ENCODE measurements around the gene HTRA3.

The HTRA3 gene

DNA sequence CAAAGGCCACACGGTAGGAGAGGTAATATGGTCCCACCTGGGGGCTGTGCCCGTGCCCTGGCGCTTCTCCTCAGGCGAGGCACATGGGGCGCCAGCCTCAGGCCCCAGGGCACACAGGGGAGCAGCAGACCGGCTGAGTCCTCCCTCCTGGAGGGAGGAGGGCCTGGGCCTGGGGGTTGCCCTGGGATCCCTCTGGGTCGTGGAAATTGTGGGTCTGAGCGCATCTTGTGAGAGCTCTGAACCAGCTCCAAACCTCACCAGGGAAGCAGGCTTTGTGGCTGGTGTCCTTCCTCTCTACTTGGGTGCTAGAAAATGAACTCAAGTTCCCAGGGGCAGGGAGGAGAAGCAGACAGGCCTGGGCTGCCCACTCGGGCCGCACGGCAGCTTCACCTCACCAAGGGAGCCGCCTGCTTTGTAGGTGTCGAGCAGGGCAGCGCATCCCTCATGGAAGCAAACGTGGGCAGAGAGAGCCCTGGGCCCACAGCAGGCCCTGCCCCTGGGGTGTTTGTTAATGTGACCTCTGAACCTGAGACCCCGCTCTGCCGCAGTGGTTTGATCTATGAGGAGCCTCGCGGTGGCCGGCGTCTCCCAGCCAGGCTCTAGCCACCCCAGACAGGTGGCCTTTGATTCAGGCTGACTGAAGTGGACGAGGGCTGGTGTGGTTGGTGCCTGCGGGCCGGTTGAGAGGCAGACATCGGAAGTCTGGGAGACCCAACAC, 10.8 kb downstream of the HTRA3 start:
- DNase-seq (ENCODE audit: low read depth), result no peak

DNA sequence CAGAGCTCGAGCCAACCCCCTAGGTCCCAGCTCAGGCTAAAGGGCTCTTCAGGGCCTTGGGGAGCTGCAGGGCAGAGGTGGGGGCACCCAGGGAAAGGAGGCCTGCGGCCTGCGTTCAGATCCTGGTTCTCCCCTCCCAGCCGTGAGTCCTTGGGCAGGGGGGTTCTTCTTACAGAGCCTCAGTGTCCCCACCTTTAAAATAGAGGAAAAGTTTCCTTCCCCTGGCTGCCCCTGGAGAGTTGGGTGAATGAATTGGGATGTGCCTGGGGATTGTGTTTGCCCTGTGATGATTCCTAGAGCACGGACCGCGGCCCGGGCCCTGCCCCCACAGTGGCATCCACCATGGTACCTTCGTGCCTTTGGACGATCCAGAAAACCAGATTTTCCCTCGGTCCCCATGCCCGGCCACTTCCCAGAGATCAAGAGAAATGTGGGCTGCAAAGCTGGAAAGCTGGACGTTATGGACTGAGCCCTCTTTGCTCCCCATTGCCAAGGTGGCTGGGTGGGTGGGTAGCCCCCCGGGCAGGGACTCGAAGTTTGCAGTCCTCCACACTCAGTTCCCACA, 11.4 kb downstream of the HTRA3 start:
- DNase-seq (ENCODE audit: low read depth), result no peak

GRCh38 chr4:8281519-8282133, 12.1 kb downstream of the HTRA3 start:
- peak; percentile 78 for DNase-seq (ENCODE audit: low read depth)

DNA sequence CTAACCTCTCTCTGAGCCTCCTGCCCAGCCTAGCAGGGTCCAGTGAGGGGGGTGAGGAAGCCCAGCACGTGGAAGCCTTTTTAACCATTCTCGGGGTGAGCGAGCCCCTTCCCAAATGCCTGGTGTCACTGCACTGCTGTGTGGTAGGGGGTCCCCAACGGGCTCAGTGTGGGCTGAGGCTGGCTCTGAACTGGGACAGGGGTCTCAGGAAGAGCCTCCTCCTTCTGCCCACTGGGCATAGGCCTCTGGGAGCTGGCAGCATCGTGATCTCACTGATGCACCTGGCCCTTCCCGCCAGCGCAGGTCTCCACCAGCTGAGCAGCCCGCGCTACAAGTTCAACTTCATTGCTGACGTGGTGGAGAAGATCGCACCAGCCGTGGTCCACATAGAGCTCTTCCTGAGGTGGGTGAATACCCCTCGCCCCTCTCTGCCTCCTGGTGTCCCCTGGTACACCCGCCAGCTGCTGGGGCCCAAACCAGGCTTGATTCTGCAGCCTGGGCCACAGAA, 12.6 kb downstream of the HTRA3 start:
- DNase-seq (ENCODE audit: low read depth), result no peak

- no peak for DNase-seq (ENCODE audit: low read depth)
These were observed 13.2 kb downstream of the HTRA3 start for GRCh38 chr4:8282742-8283141.

- no peak for DNase-seq (ENCODE audit: low read depth)
These were observed 13.6 kb downstream of the HTRA3 start for GRCh38 chr4:8283161-8283560.

DNA sequence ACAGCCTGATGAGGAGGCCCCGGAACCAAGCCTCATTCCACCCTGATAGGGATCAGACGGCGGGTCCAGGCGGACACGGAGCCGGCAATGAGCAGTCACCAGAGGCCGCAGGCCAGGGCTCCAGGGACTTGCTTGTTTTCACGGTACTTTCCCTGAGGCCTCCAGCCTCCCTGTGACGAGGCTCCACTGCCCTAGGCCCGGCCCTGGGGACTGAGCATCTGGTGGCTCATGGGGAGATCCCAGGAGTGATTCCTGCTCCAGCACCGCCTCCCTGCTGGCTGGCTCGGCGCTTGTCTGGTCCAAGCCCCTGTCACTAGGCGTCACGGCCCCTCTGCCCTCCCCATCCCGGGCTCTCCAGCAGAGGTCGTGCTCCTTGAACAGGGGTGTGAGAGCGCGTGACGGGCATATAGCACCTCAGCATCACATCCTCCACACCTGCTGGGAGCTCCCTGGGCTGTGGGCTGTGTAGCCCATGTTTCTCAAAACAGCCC, 14.1 kb downstream of the HTRA3 start:
- DNase-seq (ENCODE audit: low read depth), result no peak

GRCh38 chr4:8284391-8284790, 14.8 kb downstream of the HTRA3 start:
- DNase-seq (ENCODE audit: low read depth), result no peak

DNA sequence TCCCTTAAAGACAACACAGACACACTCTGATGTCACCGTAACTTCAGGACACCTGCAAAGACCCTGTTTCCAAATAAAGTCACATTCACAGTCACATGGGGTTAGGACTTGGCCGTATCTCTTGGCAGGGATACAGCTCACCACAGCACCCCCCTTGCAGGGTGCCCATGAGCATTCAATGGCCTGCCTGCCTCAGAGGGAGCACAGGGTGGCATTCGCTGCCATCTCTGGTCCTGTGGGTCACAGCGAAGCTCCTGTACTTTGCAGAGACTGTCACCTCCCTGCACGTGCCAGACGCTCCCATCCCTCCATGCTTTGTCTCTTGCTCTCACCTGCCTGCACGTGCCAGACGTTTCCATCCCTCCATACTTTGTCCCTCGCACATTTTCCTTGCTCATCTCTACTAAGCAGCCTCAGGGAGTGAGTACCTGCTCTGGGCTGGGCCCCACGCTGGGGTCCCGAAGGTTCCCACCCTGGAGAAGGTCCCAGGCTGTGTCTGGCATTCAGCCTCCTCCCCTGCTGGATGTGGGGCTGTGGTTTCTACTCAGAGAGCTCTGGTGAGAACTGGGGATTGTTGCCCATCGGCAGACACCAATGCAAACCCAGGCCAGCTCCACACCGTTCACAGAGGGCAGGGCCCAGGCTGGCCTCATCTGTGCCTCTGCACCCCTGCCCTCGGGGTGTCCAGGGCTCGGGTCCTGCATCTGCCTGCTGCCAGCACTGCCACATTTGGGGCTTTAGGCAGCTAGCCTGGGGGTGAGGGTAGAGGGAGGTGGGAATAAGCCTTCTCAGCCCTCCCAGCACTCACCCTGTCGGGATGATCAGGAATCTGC, 15.8 kb downstream of the HTRA3 start:
- no peak for DNase-seq (ENCODE audit: low read depth)

- DNase-seq (ENCODE audit: low read depth), result no peak
These were observed 16.6 kb downstream of the HTRA3 start for GRCh38 chr4:8285976-8286718.

GRCh38 chr4:8286719-8287342, 17.3 kb downstream of the HTRA3 start:
- no peak for DNase-seq (ENCODE audit: low read depth)

GRCh38 chr4:8287343-8288280, 18.1 kb downstream of the HTRA3 start:
- DNase-seq (ENCODE audit: low read depth), result no peak

- DNase-seq (ENCODE audit: low read depth), result no peak
These were observed 19.7 kb downstream of the HTRA3 start for GRCh38 chr4:8289151-8289750.

DNA sequence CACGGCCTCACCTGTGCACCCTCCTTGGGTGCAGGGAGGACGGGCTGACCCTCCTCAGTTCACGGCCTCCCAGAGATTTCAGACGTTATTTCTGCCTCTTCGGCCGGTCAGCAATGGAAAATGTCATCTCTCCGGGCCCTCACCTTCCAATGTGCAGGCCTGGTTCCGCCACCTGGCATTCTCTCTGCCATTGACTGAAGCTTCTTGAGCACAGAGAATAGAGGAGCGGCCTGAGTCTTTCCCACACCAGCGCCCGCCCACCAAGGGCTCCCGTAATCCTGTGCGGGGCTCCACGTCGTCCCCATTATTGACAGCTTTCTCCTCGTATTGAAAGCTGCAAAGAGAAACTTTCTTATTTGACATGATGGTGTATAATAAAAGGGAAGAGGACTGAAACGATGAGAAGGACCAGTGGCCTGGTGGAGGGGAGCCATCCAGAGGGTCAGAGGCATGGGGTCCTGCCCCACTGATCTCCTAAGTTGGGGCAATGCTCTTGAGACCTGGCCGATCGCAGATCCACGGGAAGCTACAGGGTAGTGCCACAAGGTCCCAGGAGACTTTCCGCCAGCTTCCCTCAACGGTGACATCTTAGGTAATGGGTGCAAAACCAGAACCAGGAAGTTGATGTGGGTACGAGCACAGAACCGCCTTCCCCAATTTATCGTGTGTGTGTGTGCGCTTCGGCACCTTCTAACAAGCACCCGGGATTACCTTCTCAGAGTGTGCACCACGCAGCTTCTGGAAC, 20.6 kb downstream of the HTRA3 start:
- DNase-seq (ENCODE audit: low read depth), result no peak

- no peak for DNase-seq (ENCODE audit: low read depth)
These were observed 21.1 kb downstream of the HTRA3 start for GRCh38 chr4:8290701-8290970.

DNA sequence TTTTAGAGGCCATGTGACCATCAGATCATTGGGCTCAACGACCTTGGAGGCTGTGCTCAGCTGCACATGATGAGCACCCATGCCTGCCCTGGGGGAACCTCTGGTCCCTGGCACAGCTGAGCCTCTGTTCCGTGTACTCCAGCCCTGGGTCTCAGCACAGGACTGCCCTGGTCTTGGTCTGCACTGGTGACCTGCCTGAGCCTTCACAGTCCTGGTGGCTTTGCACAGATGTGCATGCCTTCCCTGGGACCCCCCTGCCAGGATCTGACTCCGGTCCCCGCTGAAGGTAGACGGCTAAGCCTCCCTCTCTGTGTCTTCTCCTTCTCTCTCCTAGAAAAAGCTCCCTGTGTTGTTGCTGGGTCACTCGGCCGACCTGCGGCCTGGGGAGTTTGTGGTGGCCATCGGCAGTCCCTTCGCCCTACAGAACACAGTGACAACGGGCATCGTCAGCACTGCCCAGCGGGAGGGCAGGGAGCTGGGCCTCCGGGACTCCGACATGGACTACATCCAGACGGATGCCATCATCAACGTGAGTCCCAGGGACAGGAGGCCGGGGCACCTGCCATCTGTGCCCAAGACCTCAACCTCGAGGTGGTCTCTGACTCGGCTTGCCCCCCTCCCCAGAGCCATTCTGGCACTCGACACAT, 21.6 kb downstream of the HTRA3 start:
- DNase-seq (ENCODE audit: low read depth), result no peak

- no peak for DNase-seq (ENCODE audit: low read depth)
These were observed 22.3 kb downstream of the HTRA3 start for GRCh38 chr4:8291701-8292477.

Measured in EH (cell line).